ELR (cell line): ENCODE data around the gene FGFBP3.

ENCODE experiments used
- DNase-seq: peaks from one replicate; pipeline ENCODE4 v3.0.0-alpha.2; 2015; ENCODE audit warnings: low read depth

Gene FGFBP3

GRCh38 chr10:91856637-91857036, 52.6 kb downstream of the FGFBP3 start:
- DNase-seq, result peak; percentile 22
